ENCODE measurements around the gene PSMD6. TPM values are rescaled to one million over a fixed set of nuclear protein-coding genes. Genes with fewer than 3 reads are reported as not detected.

PSMD6 gene
- total and polyA plus RNA-seq, 2 experiments from 2014 or later: 110 to 184 TPM

DNA sequence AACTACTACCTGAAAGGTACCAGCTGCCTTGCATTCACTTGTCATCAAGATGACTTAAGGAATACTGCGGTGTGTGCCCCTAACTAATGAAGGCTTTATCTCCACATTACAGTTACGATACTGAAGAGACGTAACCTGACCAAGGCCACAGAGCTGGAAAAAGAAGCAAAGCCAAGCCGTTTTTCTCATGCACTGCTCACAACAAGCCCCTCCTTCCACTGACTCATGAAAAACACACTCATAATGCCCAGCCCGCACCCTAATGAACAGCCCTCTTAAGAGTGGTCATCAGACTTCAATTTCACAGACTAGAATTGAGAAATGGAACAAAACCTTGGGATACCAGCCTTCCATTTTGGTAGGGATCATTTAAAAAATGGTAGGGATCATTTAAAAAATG lies 11.6 kb downstream of the PSMD6 start:
- Histone ChIP-seq H3K4me3 (no peak overlapping the region), H3K27ac (peak overlapping the region; percentile 24), H3K27me3 (no peaks in the 10 kb centered on the region), H3K36me3 (peaks cover 86% of the 10 kb centered on the region), H3K9me3 (ENCODE audit: low read depth) (no peaks in the 10 kb centered on the region), H3K4me1 (ENCODE audit: low read depth) (no peaks in the 10 kb centered on the region)
- TF ChIP-seq, protein P1, sequence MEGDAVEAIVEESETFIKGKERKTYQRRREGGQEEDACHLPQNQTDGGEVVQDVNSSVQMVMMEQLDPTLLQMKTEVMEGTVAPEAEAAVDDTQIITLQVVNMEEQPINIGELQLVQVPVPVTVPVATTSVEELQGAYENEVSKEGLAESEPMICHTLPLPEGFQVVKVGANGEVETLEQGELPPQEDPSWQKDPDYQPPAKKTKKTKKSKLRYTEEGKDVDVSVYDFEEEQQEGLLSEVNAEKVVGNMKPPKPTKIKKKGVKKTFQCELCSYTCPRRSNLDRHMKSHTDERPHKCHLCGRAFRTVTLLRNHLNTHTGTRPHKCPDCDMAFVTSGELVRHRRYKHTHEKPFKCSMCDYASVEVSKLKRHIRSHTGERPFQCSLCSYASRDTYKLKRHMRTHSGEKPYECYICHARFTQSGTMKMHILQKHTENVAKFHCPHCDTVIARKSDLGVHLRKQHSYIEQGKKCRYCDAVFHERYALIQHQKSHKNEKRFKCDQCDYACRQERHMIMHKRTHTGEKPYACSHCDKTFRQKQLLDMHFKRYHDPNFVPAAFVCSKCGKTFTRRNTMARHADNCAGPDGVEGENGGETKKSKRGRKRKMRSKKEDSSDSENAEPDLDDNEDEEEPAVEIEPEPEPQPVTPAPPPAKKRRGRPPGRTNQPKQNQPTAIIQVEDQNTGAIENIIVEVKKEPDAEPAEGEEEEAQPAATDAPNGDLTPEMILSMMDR (IDR thresholded peaks at IDR 0.05; ENCODE audit: low read depth, low read length): no peak
- DNase-seq (ENCODE audit: low read depth in 1 of 2, low spot score in 1 of 2): peak in 1 of 2 donors; percentile 68

DNA sequence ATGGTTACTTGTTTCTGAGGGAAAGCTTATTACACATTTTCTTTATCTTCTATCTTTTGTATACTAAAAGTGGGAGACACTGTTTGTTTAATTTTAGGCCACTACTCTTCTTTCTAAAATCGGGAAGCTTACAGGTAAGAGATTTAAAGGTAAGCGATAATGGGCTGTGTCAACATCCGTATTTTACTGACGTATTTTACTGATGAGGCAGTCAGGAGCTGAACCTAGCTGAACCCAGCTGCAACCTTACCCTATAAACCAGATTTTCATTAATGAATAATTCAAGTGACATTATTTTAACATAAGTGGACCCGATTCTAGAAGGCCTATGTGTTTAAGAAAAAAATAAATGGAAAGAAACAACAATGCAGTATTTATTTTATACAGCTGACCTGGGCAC lies 13.1 kb downstream of the PSMD6 start:
- Histone ChIP-seq H3K4me1 (ENCODE audit: low read depth) (no peaks in the 10 kb centered on the region), H3K4me3 (no peak overlapping the region), H3K9me3 (ENCODE audit: low read depth) (no peaks in the 10 kb centered on the region), H3K27ac (no peak overlapping the region), H3K27me3 (no peaks in the 10 kb centered on the region), H3K36me3 (peaks cover 81% of the 10 kb centered on the region)
- TF ChIP-seq, protein P1 (IDR thresholded peaks at IDR 0.05; ENCODE audit: low read depth, low read length): no peak
- DNase-seq (ENCODE audit: low read depth in 1 of 2, low spot score in 1 of 2): no peak

DNA sequence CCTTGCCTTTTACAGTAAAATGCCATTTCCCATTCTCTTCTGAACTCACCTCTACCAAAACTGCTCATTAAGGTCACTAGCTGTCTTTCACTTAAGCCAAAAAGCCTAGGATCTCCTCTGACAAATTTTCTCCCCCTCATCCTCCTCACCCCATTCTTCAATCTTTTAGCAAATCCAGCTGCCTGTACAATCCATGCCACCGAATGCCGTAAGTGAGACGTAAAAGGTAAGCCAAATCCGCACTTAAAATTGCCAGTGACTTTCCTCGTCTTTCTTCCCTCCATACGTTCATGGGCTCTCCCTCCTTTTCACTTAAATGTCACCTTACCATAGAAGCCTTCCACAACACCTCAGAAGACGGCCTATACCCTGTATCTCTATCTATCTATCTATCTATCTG lies 13.8 kb downstream of the PSMD6 start:
- Histone ChIP-seq H3K36me3 (peaks cover 74% of the 10 kb centered on the region), H3K4me1 (ENCODE audit: low read depth) (no peaks in the 10 kb centered on the region), H3K9me3 (ENCODE audit: low read depth) (no peaks in the 10 kb centered on the region), H3K27ac (no peak overlapping the region), H3K4me3 (no peak overlapping the region), H3K27me3 (no peaks in the 10 kb centered on the region)
- no peak for DNase-seq (ENCODE audit: low read depth in 1 of 2, low spot score in 1 of 2)
- TF ChIP-seq, protein P1 (IDR thresholded peaks at IDR 0.05; ENCODE audit: low read depth, low read length): no peak

DNA sequence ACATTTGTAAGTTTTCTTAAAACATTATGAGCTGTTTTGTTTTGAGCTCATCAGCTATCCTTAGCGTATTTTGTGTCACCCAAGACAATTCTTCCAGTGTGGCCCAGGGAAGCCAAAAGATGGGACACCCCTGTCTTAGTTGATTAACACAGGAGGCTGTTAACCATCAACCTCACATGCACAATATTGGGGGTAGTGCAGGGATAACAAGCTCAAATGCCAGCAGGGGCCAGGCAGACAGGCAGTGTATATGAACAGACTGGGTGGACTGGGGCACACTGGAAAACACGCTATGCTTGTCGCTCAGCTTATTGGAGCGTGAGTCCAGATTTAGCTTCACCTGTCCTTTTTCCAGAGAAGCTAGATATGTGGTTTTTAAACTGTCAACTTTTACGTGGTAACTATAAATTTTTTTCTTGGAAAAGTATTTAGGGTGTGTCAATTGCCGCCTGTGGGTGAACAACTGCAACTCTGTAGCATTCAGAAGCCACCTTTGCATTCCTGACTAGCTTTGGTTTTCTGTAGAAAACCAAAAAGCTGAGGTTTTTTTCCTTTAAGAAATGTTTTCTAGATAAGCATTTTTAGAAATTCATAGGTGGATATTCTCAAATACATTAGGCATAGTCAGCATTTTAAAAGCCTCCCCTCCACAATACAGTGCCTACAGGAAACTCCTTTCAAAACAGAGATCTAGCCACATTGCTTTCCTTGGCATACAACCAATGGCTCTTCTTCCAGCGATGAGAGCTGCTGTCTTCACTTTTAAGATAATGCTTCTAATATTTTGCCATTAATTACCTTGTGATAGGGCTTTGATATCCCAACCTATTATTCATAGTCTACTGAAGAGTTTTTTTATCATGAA lies 14.6 kb downstream of the PSMD6 start:
- H3K27ac ChIP-seq: peak overlapping the region; percentile 3
- H3K4me1 ChIP-seq (ENCODE audit: low read depth): no peaks in the 10 kb centered on the region
- no peaks in the 10 kb centered on the region for H3K27me3 ChIP-seq
- TF ChIP-seq, protein P1 (IDR thresholded peaks at IDR 0.05; ENCODE audit: low read depth, low read length): no peak
- H3K36me3 ChIP-seq: peaks cover 66% of the 10 kb centered on the region
- no peaks in the 10 kb centered on the region for H3K9me3 ChIP-seq (ENCODE audit: low read depth)
- DNase-seq (ENCODE audit: low read depth in 1 of 2, low spot score in 1 of 2): peak in 1 of 2 donors; percentile 41
- no peak overlapping the region for H3K4me3 ChIP-seq

DNA sequence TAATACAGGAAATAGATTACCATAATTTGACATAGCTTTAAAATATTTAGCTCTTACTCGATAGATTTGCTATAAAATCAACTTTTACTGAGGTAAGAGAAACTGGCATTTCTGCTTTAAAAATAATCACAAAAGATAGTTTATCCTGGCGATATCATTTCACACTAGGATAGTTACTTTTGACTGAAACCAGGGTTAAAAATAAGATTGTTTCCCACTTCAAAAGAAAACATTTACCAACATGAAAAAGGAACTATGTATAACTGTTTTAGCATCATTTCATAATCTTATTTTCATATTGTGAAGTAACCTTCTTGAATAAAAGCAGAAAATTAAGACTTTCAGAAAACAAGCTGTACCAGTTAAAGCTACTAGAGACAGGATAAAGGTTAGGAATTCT lies 15.3 kb downstream of the PSMD6 start:
- TF ChIP-seq, protein P1 (IDR thresholded peaks at IDR 0.05; ENCODE audit: low read depth, low read length): no peak
- Histone ChIP-seq H3K4me3 (no peak overlapping the region), H3K27me3 (no peaks in the 10 kb centered on the region), H3K9me3 (ENCODE audit: low read depth) (no peaks in the 10 kb centered on the region), H3K27ac (peak overlapping the region; percentile 3), H3K4me1 (ENCODE audit: low read depth) (no peaks in the 10 kb centered on the region), H3K36me3 (peaks cover 59% of the 10 kb centered on the region)
- DNase-seq (ENCODE audit: low read depth in 1 of 2, low spot score in 1 of 2): no peak

All from cardiac muscle cell (in vitro differentiated cells and primary cell).